RWPE2 (cell line): ENCODE data around the gene SLC4A1.

Source experiments
- ATAC-seq: fragments of 200-7000 bp; cut with Tn5 transposase; 3 replicates; pipeline ENCODE4 v1.9.1; 2021; ENCODE audit warnings: low read depth
- DNase-seq: peaks from one replicate; pipeline ENCODE4 v3.0.0-alpha.2; 2020; ENCODE audit warnings: low spot score
- H3K27ac ChIP-seq: fragments of 450-650 bp; 2 replicates; pipeline ENCODE4 v1.5.1; 2017; ENCODE audit warnings: mild to moderate bottlenecking; ENCODE audit not compliant: poor library complexity, severe bottlenecking
- H3K27me3 ChIP-seq: fragments of 250-450 bp; sonication (Bioruptor Pico); 2 replicates; pipeline ENCODE4 v1.5.1; 2021; ENCODE audit warnings: mild to moderate bottlenecking, moderate library complexity; ENCODE audit not compliant: insufficient read depth, poor library complexity, severe bottlenecking
- H3K36me3 ChIP-seq: fragments of 250-450 bp; sonication (Bioruptor Pico); 2 replicates; pipeline ENCODE4 v1.5.1; 2020; ENCODE audit warnings: low read depth, mild to moderate bottlenecking, moderate library complexity
- H3K4me1 ChIP-seq: fragments of 250-450 bp; sonication (Bioruptor Pico); 2 replicates; pipeline ENCODE4 v1.5.1; 2021; ENCODE audit warnings: mild to moderate bottlenecking, moderate library complexity; ENCODE audit not compliant: insufficient read depth, poor library complexity, severe bottlenecking
- H3K4me3 ChIP-seq: fragments of 250-450 bp; sonication (Bioruptor Pico); 2 replicates; pipeline ENCODE4 v1.5.1; 2021; ENCODE audit warnings: mild to moderate bottlenecking, moderate library complexity; ENCODE audit not compliant: severe bottlenecking
- H3K9me3 ChIP-seq: fragments of 250-450 bp; sonication (Bioruptor Pico); 2 replicates; pipeline ENCODE4 v1.5.1; 2021; ENCODE audit warnings: mild to moderate bottlenecking, moderate library complexity; ENCODE audit not compliant: severe bottlenecking
- TF ChIP-seq, protein P1 (sequence below): fragments of 450-650 bp; IDR thresholded peaks from one replicate; pipeline ENCODE4 v1.5.1; 2017; ENCODE audit warnings: mild to moderate bottlenecking, moderate library complexity; ENCODE audit not compliant: poor library complexity, severe bottlenecking

SLC4A1 gene

DNA sequence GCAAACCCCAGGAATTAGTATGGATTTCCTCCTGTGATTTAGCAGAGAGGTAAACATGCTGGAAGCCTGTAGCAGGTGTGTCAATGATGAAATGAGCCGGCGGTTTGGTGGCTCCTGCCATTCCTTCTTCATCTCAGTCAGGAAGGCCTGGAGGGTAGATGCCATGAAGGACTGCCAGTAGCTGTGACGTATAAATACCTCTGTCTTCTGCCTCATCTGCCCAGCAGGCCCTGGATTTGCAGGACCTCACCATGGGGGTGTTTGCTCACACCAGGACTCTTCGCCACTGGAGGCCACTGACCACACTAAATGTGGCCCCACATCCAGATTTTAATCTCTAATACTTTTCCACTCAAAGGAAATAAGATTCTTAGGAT is 16.1 kb upstream of the SLC4A1 start:
- DNase-seq (no peak), ATAC-seq (no peak)
- Histone ChIP-seq H3K27me3 (no peaks in the 10 kb centered on the region), H3K27ac (no peak overlapping the region), H3K9me3 (no peaks in the 10 kb centered on the region), H3K4me1 (peaks cover 6% of the 10 kb centered on the region), H3K4me3 (no peak overlapping the region), H3K36me3 (no peaks in the 10 kb centered on the region)
- TF ChIP-seq, protein P1, sequence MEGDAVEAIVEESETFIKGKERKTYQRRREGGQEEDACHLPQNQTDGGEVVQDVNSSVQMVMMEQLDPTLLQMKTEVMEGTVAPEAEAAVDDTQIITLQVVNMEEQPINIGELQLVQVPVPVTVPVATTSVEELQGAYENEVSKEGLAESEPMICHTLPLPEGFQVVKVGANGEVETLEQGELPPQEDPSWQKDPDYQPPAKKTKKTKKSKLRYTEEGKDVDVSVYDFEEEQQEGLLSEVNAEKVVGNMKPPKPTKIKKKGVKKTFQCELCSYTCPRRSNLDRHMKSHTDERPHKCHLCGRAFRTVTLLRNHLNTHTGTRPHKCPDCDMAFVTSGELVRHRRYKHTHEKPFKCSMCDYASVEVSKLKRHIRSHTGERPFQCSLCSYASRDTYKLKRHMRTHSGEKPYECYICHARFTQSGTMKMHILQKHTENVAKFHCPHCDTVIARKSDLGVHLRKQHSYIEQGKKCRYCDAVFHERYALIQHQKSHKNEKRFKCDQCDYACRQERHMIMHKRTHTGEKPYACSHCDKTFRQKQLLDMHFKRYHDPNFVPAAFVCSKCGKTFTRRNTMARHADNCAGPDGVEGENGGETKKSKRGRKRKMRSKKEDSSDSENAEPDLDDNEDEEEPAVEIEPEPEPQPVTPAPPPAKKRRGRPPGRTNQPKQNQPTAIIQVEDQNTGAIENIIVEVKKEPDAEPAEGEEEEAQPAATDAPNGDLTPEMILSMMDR: no peak

DNA sequence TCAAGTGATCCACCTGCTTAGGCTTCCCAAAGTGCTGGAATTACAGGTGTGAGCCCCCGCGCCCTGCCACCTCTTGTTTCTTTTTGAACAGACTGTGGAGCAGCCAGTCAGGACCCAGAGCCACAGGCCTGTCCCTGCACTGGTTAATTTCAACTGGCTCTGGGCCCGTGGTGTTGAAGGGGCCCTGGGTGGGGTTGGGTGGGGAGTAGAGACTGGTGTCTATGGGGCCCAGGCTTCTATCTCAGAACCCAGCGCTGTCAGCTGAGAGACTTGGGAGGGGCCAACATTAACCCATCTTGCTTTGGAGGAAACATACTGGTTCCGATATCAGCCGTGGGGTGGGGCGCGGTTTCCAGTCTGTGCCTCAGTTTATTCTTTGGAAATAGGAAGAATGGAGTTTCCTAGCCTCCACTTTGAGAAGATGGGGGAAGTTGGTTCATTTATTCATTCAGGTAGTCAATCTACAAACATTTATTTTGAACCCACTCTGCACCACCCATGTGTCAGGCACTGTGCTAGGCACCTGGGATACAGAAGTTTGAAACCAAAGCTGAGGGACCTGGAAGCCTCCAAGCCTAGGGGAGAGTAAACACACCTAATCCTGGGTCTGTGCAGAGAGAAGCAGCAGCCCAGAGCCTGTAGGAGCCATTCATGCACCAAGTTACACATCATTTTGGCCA is 15.5 kb upstream of the SLC4A1 start:
- TF ChIP-seq, protein P1: no peak
- H3K9me3 ChIP-seq: no peaks in the 10 kb centered on the region
- H3K4me1 ChIP-seq: peaks cover 6% of the 10 kb centered on the region
- no peaks in the 10 kb centered on the region for H3K36me3 ChIP-seq
- ATAC-seq: no peak
- H3K4me3 ChIP-seq: no peak overlapping the region
- H3K27ac ChIP-seq: no peak overlapping the region
- DNase-seq: no peak
- no peaks in the 10 kb centered on the region for H3K27me3 ChIP-seq

DNA sequence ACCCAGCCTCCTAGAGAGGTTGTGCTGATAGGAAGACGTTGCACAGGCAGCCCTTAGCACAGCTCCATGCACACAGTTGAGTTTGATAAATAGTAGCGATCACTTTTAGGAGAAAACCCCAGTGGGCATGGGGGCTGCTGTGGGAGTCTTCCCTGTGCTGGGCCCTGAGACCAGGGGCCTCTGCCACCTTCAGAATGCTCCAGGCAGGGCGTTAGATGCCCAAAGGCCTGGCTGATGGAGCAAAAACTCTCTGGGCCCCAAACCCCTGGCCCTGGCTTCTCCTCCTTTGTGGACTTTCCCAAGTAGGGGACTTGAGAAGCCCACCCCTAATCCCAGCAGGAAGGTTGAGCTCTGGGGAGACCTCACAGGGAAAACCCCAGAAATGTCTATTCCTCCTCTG is 14.3 kb upstream of the SLC4A1 start:
- Histone ChIP-seq H3K27ac (no peak overlapping the region), H3K27me3 (no peaks in the 10 kb centered on the region), H3K36me3 (no peaks in the 10 kb centered on the region), H3K4me1 (peaks cover 6% of the 10 kb centered on the region), H3K4me3 (no peak overlapping the region), H3K9me3 (no peaks in the 10 kb centered on the region)
- TF ChIP-seq, protein P1: no peak
- ATAC-seq: no peak
- no peak for DNase-seq

DNA sequence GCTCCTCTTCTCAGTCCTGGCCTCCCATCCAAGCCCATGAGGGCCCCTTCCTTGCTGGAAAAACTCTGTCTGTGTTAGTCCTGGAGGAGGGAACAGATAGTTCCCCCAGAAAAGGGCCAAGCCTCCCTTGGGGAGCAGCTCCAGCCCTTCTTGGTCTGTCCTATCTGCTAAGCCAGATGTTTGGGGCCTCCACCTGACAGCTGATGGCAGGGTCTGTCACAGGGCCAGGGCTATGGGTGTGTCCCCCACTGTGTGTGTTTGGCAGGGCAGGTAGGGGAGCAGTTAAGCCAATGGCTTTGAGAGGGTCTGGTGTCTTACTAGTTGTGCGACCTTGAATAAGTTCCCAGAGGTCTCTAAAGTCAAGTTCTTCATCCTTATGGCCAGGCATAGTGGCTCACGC is 13.6 kb upstream of the SLC4A1 start:
- Histone ChIP-seq H3K27me3 (no peaks in the 10 kb centered on the region), H3K9me3 (no peaks in the 10 kb centered on the region), H3K27ac (no peak overlapping the region), H3K4me1 (peaks cover 6% of the 10 kb centered on the region), H3K36me3 (no peaks in the 10 kb centered on the region), H3K4me3 (no peak overlapping the region)
- TF ChIP-seq, protein P1: no peak
- no peak for DNase-seq
- no peak for ATAC-seq

DNA sequence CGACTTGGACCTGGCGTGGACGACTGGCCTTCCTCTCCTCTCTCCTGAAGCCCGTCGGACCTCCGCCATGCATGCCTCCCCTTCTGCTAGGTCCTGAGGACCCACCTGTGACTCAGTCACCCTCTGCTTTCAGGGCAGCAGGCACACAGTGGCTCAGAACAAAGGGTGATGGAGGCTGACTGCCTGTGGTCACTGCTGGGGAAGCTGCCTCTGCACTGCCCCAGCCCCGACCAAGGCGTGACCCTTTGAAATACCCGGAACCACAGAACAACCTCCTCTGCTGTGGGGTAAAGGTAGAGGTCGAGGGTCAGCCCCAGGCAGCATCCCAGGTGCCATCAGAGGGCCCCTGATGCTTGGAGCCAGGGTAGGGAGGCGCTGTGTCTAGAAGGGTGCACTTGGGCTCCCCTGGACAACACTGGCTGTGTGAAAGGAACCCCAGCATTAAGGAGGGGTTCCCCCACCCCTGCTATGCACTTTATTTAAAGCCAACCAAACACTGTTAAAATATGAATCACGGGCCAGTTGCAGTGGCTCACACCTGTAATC is 12.5 kb upstream of the SLC4A1 start:
- no peak overlapping the region for H3K4me3 ChIP-seq
- H3K9me3 ChIP-seq: no peaks in the 10 kb centered on the region
- TF ChIP-seq, protein P1: no peak
- ATAC-seq (peak; percentile 9; the same call in 1 of the 3 replicates), DNase-seq (no peak)
- no peak overlapping the region for H3K27ac ChIP-seq
- no peaks in the 10 kb centered on the region for H3K36me3 ChIP-seq
- H3K27me3 ChIP-seq: no peaks in the 10 kb centered on the region
- H3K4me1 ChIP-seq: peaks cover 6% of the 10 kb centered on the region
